Cortex of kidney (tissue), 1 donor: Measurements from ENCODE around the gene URB1.
"Not testable (repeated sequence)": the region's sequence is repeated elsewhere in the genome, so short reads cannot be mapped to it uniquely, and the experiment has no call there.

Experiments
- DNase-seq: peaks from one replicate; lab custom pipeline; 2025; lab: John Stamatoyannopoulos, UW

The URB1 gene

GRCh38 chr21:32412162-32413014 lies 19.6 kb upstream of the URB1 start, which contains the start of gene EVA1C:
EVA1C (plus strand) TSS chr21:32412706; CDS start chr21:32412854, 148 bp downstream.
- DNase-seq = peak; percentile 13

GRCh38 chr21:32411350-32412161 lies 18.7 kb upstream of the URB1 start:
- DNase-seq = no peak

GRCh38 chr21:32410916-32411315 lies 18.1 kb upstream of the URB1 start:
- DNase-seq = no peak

- no peak for DNase-seq
Measured at GRCh38 chr21:32410291-32410690, 17.5 kb upstream of the URB1 start.

GRCh38 chr21:32406405-32406804 lies 13.6 kb upstream of the URB1 start:
- no peak for DNase-seq

GRCh38 chr21:32403201-32403777 lies 10.5 kb upstream of the URB1 start:
- no peak for DNase-seq

- no peak for DNase-seq
Measured at GRCh38 chr21:32393677-32394001, 827 bp upstream of the URB1 start.

GRCh38 chr21:32392299-32392879 lies 423 bp downstream of the URB1 start:
- no peak for DNase-seq

GRCh38 chr21:32391755-32392154 lies 1.1 kb downstream of the URB1 start:
- DNase-seq = no peak

- not testable (repeated sequence) for DNase-seq
Measured at GRCh38 chr21:32390537-32391224, 2.1 kb downstream of the URB1 start.

GRCh38 chr21:32389337-32390015 lies 3.3 kb downstream of the URB1 start:
- no peak for DNase-seq

GRCh38 chr21:32388306-32388705 lies 4.5 kb downstream of the URB1 start:
- no peak for DNase-seq

- DNase-seq = no peak
Measured at GRCh38 chr21:32387151-32387550, 5.7 kb downstream of the URB1 start.

GRCh38 chr21:32386195-32386870 lies 6.5 kb downstream of the URB1 start:
- no peak for DNase-seq

- no peak for DNase-seq
Measured at GRCh38 chr21:32383812-32384211, 9.0 kb downstream of the URB1 start.

GRCh38 chr21:32382108-32382644 lies 10.6 kb downstream of the URB1 start:
- DNase-seq = no peak

GRCh38 chr21:32381571-32381970 lies 11.2 kb downstream of the URB1 start:
- DNase-seq = no peak

GRCh38 chr21:32380940-32381339 lies 11.9 kb downstream of the URB1 start:
- DNase-seq = no peak

GRCh38 chr21:32378956-32379355 lies 13.9 kb downstream of the URB1 start:
- no peak for DNase-seq

- DNase-seq = no peak
Measured at GRCh38 chr21:32377991-32378390, 14.8 kb downstream of the URB1 start.
